GM12874 (cell line): ENCODE data around the gene TRPM3.

ENCODE experiments used
- TF ChIP-seq, protein P1 (sequence below): IDR thresholded peaks from 2 replicates; pipeline ENCODE4 v1.5.1; 2011; ENCODE audit warnings: low read depth, mild to moderate bottlenecking, control low read depth, low read length, moderate library complexity; ENCODE audit not compliant: insufficient read depth

The TRPM3 gene

DNA sequence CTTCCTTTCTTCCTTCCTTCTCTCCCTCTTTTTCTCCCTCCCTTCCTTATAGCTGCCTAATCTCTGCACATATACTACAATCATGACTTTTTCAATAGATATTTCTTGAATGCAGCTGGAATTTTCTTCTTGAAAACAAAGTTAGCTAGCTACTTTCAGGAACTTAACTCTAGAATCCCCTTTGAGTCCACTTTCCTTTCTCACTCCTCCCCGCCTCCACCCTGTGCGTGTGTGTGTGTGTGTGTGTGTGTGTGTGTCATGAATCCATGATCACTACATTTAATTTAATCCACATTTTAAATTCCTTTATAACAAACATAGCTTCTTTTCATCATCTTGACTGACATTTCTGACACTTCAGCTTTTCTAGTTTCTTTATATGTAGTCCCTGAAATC lies 539.5 kb downstream of the TRPM3 start:
- TF ChIP-seq, protein P1, sequence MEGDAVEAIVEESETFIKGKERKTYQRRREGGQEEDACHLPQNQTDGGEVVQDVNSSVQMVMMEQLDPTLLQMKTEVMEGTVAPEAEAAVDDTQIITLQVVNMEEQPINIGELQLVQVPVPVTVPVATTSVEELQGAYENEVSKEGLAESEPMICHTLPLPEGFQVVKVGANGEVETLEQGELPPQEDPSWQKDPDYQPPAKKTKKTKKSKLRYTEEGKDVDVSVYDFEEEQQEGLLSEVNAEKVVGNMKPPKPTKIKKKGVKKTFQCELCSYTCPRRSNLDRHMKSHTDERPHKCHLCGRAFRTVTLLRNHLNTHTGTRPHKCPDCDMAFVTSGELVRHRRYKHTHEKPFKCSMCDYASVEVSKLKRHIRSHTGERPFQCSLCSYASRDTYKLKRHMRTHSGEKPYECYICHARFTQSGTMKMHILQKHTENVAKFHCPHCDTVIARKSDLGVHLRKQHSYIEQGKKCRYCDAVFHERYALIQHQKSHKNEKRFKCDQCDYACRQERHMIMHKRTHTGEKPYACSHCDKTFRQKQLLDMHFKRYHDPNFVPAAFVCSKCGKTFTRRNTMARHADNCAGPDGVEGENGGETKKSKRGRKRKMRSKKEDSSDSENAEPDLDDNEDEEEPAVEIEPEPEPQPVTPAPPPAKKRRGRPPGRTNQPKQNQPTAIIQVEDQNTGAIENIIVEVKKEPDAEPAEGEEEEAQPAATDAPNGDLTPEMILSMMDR: no peak

DNA sequence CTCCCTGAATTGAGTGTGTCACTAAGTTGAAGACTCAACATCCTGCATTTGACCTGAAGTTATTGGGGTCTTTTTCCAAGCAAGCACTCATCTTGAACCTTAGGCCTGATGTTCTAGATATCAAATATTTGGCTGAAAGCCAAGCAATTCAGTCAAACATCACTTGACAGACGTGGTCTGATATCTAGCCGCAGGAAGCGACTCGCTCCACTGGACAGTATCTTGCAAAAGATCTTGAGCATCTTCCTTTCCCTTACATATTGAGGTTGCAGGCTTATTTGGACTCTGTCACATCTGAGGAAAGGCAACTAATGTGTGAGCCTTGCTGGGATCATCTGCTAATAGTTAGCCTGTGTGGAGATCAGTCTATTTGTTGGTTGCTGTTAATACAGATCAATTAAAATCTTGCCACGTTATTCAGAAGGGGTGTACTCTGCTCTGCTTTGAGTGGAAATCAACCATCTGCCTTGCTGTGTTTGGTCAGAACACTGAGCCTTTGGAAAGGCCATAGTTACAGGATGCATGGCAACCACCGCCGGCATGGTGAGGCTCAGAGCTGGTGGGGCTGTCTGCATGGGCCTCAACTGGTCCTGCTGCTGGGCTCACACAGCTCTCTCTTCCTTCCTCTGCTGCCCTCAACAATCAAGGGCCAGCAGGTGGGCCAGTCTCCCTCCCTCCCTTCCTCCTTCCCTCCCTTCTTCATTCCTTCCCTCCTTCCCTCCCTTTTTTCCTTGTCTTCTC lies 540.0 kb downstream of the TRPM3 start:
- TF ChIP-seq, protein P1: no peak

DNA sequence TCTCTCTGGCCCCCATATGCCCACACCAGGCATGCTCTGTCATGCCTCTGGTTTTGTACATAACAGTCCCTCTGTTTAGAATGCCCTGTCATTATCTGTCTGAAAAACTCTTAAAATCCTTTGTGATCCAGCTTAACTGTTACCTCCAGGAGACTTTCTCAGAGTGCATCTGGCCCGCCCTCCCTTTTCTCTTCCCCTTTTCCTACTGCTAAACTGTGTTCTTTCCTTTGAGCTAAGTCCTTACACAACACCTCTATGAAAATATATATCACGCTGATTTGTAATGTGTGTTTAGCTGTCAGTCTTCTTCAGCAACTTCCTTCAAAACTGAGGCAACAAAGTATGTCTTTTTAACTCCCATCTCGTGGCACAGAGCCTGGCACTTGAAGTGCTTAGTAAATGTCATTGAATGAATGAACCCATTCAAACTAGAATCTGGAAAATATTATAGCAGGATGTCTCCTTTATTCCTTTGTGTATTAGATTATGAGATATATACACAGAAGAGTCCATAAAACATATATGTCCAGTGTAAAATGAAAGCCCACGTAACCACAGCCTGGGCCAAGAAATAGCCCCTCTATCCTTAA lies 540.7 kb downstream of the TRPM3 start:
- TF ChIP-seq, protein P1: no peak

DNA sequence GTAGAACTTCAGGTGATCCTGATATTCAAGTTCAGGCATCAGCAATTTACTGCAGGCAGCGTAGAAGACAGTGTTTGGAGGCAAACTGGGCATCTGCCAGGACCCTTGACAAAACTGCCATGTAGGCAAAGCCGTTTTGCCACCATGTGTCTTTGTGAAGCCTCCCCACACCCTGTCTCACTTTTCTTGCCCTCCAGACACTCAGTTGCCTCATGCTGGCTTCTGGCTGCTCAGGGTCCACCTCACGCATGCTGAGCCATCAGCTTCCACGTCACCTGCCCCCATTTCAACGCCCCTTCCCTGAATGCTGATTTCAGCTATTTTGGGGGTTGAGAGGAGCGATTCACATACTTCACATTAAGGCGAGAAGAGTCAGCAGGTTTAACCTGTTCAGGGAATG lies 541.7 kb downstream of the TRPM3 start:
- TF ChIP-seq, protein P1: no peak

DNA sequence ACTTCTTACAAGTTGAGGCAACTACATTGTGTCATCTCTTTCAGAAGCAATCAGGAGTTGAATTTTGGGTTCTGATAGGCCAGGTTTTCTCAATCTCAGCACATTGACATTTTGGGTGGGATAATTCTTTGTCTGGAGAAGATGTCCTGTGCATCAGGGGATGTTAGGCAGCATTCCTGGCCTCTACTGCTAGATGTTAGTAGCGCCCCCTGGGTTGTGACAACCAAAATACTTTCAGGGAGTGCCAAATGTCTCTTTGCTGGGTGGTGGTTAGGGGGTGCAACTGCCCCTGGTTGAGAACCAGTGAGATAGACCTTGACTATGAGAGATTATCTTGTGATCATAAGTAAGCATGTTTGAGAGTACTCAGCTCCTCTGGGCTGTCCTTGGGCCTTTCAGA lies 542.7 kb downstream of the TRPM3 start:
- TF ChIP-seq, protein P1: peak; percentile 21; the same call in 1 of the 2 replicates

DNA sequence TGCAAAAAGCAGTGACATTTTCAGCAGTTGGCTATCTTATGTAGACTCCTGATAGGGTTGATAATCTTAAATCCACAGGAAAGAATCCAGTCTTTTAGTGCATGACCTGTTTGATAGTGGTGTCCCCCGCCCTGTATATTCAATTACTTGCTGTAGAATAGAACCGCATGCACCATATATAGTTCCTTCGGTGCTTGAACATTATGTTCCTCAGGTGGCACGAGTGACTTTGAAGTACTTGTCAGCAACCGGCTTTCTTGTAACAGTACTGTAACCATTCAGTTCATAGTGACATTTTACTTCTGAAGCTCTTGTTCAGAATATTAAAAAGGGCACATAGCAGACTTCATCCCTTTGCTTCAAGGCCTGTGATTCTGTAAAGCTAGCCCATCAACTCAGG lies 543.8 kb downstream of the TRPM3 start:
- TF ChIP-seq, protein P1: no peak

DNA sequence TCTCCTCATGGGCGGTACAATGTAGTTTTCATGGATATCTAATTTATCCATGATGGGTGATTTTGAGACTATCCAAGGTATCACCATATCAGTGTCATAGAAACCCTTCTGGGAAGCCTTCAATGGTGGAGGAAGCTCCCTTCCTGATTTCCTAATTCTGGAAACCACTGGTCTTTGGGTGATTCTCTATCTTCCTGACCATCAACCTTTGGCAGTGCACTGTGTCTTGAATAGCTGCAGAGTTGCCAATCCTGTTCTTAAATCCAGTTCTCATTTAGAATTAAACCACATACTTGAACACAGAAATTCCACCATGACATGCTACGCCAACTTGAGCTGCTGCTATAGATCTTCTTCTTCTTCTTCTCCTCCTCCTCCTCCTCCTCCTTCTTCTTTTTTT lies 545.3 kb downstream of the TRPM3 start:
- TF ChIP-seq, protein P1: no peak
